ENCODE results near the gene ZEB2. TPM values are rescaled to one million over a fixed set of nuclear protein-coding genes. Genes with fewer than 3 reads are reported as not detected.

ZEB2 gene
- total RNA-seq, 1 donor from 2014 or later, result 0.26 TPM

GRCh38 chr2:144451443-144451842, 68.5 kb downstream of the ZEB2 start:
- Histone ChIP-seq H3K36me3 (ENCODE audit: control insufficient read depth, insufficient read depth, low read length) (no peaks in the 10 kb centered on the region), H3K27me3 (ENCODE audit: control insufficient read depth, insufficient read depth, low read length) (no peaks in the 10 kb centered on the region), H3K4me3 (ENCODE audit: low read depth, low read length) (no peak overlapping the region)
- TF ChIP-seq, protein P1, sequence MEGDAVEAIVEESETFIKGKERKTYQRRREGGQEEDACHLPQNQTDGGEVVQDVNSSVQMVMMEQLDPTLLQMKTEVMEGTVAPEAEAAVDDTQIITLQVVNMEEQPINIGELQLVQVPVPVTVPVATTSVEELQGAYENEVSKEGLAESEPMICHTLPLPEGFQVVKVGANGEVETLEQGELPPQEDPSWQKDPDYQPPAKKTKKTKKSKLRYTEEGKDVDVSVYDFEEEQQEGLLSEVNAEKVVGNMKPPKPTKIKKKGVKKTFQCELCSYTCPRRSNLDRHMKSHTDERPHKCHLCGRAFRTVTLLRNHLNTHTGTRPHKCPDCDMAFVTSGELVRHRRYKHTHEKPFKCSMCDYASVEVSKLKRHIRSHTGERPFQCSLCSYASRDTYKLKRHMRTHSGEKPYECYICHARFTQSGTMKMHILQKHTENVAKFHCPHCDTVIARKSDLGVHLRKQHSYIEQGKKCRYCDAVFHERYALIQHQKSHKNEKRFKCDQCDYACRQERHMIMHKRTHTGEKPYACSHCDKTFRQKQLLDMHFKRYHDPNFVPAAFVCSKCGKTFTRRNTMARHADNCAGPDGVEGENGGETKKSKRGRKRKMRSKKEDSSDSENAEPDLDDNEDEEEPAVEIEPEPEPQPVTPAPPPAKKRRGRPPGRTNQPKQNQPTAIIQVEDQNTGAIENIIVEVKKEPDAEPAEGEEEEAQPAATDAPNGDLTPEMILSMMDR (IDR thresholded peaks at IDR 0.05; ENCODE audit: insufficient read depth, low read length, severe bottlenecking), result no peak
- no peak for FAIRE-seq
- DNase-seq (ENCODE audit: low read depth), result no peak

GRCh38 chr2:144449028-144449406, 70.9 kb downstream of the ZEB2 start:
- FAIRE-seq, result no peak
- Histone ChIP-seq H3K27me3 (ENCODE audit: control insufficient read depth, insufficient read depth, low read length) (no peaks in the 10 kb centered on the region), H3K4me3 (ENCODE audit: low read depth, low read length) (no peak overlapping the region), H3K36me3 (ENCODE audit: control insufficient read depth, insufficient read depth, low read length) (no peaks in the 10 kb centered on the region)
- TF ChIP-seq, protein P1 (IDR thresholded peaks at IDR 0.05; ENCODE audit: insufficient read depth, low read length, severe bottlenecking), result peak; percentile 25
- DNase-seq (ENCODE audit: low read depth), result no peak

GRCh38 chr2:144448389-144449027, 71.4 kb downstream of the ZEB2 start:
- FAIRE-seq (no peak), DNase-seq (ENCODE audit: low read depth) (no peak)
- Histone ChIP-seq H3K36me3 (ENCODE audit: control insufficient read depth, insufficient read depth, low read length) (no peaks in the 10 kb centered on the region), H3K27me3 (ENCODE audit: control insufficient read depth, insufficient read depth, low read length) (no peaks in the 10 kb centered on the region), H3K4me3 (ENCODE audit: low read depth, low read length) (no peak overlapping the region)
- TF ChIP-seq, protein P1 (IDR thresholded peaks at IDR 0.05; ENCODE audit: insufficient read depth, low read length, severe bottlenecking), result no peak

GRCh38 chr2:144447535-144447934, 72.4 kb downstream of the ZEB2 start:
- no peak for DNase-seq (ENCODE audit: low read depth)
- H3K27me3 ChIP-seq (ENCODE audit: control insufficient read depth, insufficient read depth, low read length), result no peaks in the 10 kb centered on the region
- no peak overlapping the region for H3K4me3 ChIP-seq (ENCODE audit: low read depth, low read length)
- TF ChIP-seq, protein P1 (IDR thresholded peaks at IDR 0.05; ENCODE audit: insufficient read depth, low read length, severe bottlenecking), result no peak
- FAIRE-seq, result no peak
- H3K36me3 ChIP-seq (ENCODE audit: control insufficient read depth, insufficient read depth, low read length), result no peaks in the 10 kb centered on the region

DNA sequence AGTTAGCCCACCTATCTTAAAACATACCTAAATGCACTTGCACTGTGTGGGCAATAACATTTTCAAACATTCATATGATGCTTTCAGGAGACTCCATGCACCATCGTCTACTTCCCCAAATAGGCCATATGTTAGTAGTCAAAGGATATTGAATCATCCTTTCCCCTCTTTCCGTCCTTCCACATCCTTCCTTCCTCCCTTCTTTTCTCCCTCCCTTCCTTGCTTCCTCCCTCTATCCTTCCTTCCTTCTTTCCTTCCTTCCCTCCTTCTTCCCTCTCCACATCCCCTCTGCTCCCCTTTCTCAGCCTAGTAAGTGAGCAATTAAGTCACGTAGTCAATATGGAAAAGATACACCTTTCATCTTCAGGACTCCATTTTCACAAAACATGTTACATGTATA, 73.8 kb downstream of the ZEB2 start:
- no peaks in the 10 kb centered on the region for H3K36me3 ChIP-seq (ENCODE audit: control insufficient read depth, insufficient read depth, low read length)
- TF ChIP-seq, protein P1 (IDR thresholded peaks at IDR 0.05; ENCODE audit: insufficient read depth, low read length, severe bottlenecking), result no peak
- DNase-seq (ENCODE audit: low read depth), result no peak
- no peak for FAIRE-seq
- H3K4me3 ChIP-seq (ENCODE audit: low read depth, low read length), result no peak overlapping the region
- H3K27me3 ChIP-seq (ENCODE audit: control insufficient read depth, insufficient read depth, low read length), result no peaks in the 10 kb centered on the region

DNA sequence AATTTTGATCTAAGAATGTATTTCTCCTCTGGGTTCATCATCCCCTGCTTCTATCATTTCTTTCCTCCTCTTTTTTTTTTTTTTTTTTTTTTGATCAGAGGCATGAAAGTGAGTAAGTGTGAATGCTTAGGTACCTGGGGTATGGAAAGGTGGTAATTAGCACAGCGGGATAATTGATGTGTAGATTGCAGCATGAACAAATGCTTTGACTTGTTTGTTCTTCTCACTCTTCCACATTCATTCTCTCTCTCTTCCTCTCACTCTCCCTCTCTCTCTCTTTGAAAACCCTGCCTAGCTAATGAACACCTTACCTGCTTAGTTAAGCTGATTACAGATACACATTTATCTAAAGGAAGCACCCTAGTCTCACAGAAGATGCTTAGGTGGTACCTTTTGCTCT, 74.7 kb downstream of the ZEB2 start:
- TF ChIP-seq, protein P1 (IDR thresholded peaks at IDR 0.05; ENCODE audit: insufficient read depth, low read length, severe bottlenecking), result no peak
- DNase-seq (ENCODE audit: low read depth), result no peak
- FAIRE-seq, result no peak
- no peaks in the 10 kb centered on the region for H3K27me3 ChIP-seq (ENCODE audit: control insufficient read depth, insufficient read depth, low read length)
- H3K4me3 ChIP-seq (ENCODE audit: low read depth, low read length), result no peak overlapping the region
- no peaks in the 10 kb centered on the region for H3K36me3 ChIP-seq (ENCODE audit: control insufficient read depth, insufficient read depth, low read length)

Measured in bronchial epithelial cell (primary cell).